Ovary (tissue), 9 donors: ENCODE results near the gene HIPK1. TPM values are rescaled to one million over a fixed set of nuclear protein-coding genes. Genes with fewer than 3 reads are reported as not detected.
"Not testable (repeated sequence)": the region's sequence is repeated elsewhere in the genome, so short reads cannot be mapped to it uniquely, and the experiment has no call there.

Experiments used
- DNase-seq, 5 donors: peaks; one replicate each; pipeline ENCODE4 v3.0.0-alpha.2; 2019 to 2020
- H3K27ac ChIP-seq, 2 donors: fragments of 200-600 bp; one replicate each; pipeline versions ENCODE4 v1.5.1 to v1.8.0; 2019 to 2022
- H3K27me3 ChIP-seq: fragments of 200-600 bp; one replicate; pipeline ENCODE4 v1.8.0; 2022
- H3K36me3 ChIP-seq: fragments of 200-600 bp; sonication (generic); one replicate; pipeline ENCODE4 v1.5.1; 2019
- H3K4me1 ChIP-seq: one replicate; pipeline ENCODE4 v1.8.1; 2013; ENCODE audit warnings: mild to moderate bottlenecking, moderate library complexity; ENCODE audit not compliant: insufficient read depth
- H3K4me3 ChIP-seq: fragments of 200-600 bp; sonication (generic); one replicate; pipeline ENCODE4 v1.5.1; 2017
- H3K9me3 ChIP-seq, 2 donors: fragments of 200-600 bp in 1 of 2; sonication (generic) in 1 of 2; one replicate each; pipeline versions ENCODE4 v1.5.1 to v1.8.1; 2013 to 2019; ENCODE audit warnings: mild to moderate bottlenecking in 1 of 2, moderate library complexity in 1 of 2
- EP300 ChIP-seq: sonication (generic); formaldehyde crosslinking; IDR thresholded peaks from one replicate; pipeline ENCODE4 v1.6.1; 2017; ENCODE audit warnings: antibody characterized with exemption
- POLR2A ChIP-seq: fragments of 450-650 bp; IDR thresholded peaks from one replicate; pipeline ENCODE4 v1.6.1; 2017; ENCODE audit warnings: antibody characterized with exemption, mild to moderate bottlenecking, moderate library complexity
- WGBS, 3 donors: extraction: QIAGEN DNeasy Blood & Tissue Kit in 1 of 3; methylation state at CpG; one replicate each; pipeline versions ENCODE4 v1.1.5 to v1.1.7; 2013 to 2017; 5-methylcytosine and 5-hydroxymethylcytosine counted together
- intact Hi-C, 4 donors: fragments of 100-400 bp; cut with DNase I; formaldehyde crosslinking; loops; one replicate each; pipeline versions ENCODE4 v1.11.0 to v1.15.1; 2022 to 2023
- polyA plus RNA-seq, 2 donors: library from polyadenylated mRNA; stranded (reverse); fragments of 200-250 nt in 1 of 2; fragments of 350-450 nt in 1 of 2; fragmentation: Illumina TruSeq in 1 of 2; extraction: RNeasy Lipid Tissue Mini Kit (QIAGEN cat#74804) in 1 of 2; gene quantifications; one replicate each; pipeline ENCODE4 v1.2.3, GENCODE V29; 2013 to 2014
- total RNA-seq, 7 donors: library from RNA; depleted of rRNA in 2 of 7; stranded (reverse); fragments of >200 nt in 2 of 7; fragmentation: NEBNext Ultra II Directional in 3 of 7; extraction: Animal tissue kit (Norgen Biotek cat#: 25700) in 3 of 7; gene quantifications; one replicate each; pipeline versions ENCODE4 v1.1.0 to v1.2.4, GENCODE V29; 2016 to 2023
- TF ChIP-seq, protein P1 (sequence below), 3 donors: fragments of 450-650 bp in 2 of 3; fragments of 200-600 bp in 1 of 3; IDR thresholded peaks; one replicate each; pipeline versions ENCODE4 v1.5.1 to v1.8.0; 2016 to 2022; ENCODE audit warnings: antibody characterized with exemption in 3 of 3, mild to moderate bottlenecking in 1 of 3
- donor health status: DM: no; HTN: no; CAD: no; lungs with moderate emphysema.
- donor health status: DM: no; HTN: no; CAD: no.
- donor health status: Bipolar disorder and iron deficiency.
- donor health status: DM: yes; HTN: yes; CAD: no.
- donor health status: DM: no; HTN: no; CAD: no.
- donor health status: DM: yes; HTN: yes; CAD: no.

The HIPK1 gene
- total and polyA plus RNA-seq, 9 donors, result 17.5 to 77.0 (median 61.7) TPM

DNA sequence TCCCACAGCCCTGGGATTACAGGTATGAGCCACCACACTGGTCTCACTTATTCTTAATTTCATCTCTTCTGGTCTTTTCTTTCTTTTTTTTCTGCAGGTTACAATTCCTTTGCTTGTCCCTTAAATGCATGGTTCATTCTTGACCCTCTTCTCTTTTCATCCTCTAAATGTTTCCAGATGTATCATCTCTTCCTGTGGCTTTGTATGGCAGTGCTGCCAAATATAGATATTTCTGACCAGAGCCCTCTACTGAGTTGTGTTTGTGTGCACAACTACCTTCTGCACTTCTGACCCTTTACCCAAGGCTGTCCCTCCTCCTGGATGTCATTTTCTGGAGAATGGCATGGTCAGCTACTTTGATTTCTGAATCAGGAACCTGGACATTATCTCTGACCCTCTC lies 82.7 kb downstream of the HIPK1 start:
- no peaks in the 10 kb centered on the region for H3K36me3 ChIP-seq
- H3K27me3 ChIP-seq, result no peaks in the 10 kb centered on the region
- H3K4me1 ChIP-seq, result no peaks in the 10 kb centered on the region
- H3K4me3 ChIP-seq, result no peak overlapping the region
- no peaks in the 10 kb centered on the region for H3K9me3 ChIP-seq
- H3K27ac ChIP-seq, result no peak overlapping the region
- no peak for DNase-seq
- TF ChIP-seq POLR2A, result no peak
- no peak for TF ChIP-seq EP300
- TF ChIP-seq, protein P1, sequence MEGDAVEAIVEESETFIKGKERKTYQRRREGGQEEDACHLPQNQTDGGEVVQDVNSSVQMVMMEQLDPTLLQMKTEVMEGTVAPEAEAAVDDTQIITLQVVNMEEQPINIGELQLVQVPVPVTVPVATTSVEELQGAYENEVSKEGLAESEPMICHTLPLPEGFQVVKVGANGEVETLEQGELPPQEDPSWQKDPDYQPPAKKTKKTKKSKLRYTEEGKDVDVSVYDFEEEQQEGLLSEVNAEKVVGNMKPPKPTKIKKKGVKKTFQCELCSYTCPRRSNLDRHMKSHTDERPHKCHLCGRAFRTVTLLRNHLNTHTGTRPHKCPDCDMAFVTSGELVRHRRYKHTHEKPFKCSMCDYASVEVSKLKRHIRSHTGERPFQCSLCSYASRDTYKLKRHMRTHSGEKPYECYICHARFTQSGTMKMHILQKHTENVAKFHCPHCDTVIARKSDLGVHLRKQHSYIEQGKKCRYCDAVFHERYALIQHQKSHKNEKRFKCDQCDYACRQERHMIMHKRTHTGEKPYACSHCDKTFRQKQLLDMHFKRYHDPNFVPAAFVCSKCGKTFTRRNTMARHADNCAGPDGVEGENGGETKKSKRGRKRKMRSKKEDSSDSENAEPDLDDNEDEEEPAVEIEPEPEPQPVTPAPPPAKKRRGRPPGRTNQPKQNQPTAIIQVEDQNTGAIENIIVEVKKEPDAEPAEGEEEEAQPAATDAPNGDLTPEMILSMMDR (IDR thresholded peaks at IDR 0.05), result no peak
- intact Hi-C loops, result no loop called here

DNA sequence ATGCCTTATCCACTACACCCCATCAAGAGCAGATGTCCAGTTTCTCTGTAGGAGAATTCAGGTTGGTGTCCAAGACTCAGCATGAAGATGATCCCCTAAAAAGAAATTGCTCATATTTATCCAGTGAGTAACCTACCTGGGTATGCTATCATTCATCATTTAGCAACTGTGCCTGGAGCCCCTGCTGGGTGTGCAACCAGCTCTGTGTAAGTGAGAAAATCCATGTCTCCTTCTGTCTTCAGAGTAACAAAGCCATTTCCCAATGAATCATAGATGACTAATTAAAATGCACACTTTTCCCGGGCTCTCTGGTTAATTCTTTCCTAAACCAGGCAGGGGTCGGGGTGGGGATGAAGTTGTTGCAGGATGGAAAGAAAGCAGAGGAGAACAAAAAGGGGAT lies 86.0 kb downstream of the HIPK1 start:
- no peaks in the 10 kb centered on the region for H3K27me3 ChIP-seq
- H3K27ac ChIP-seq, result no peak overlapping the region
- no peak for DNase-seq
- intact Hi-C loops, result no loop called here
- TF ChIP-seq EP300 (no peak), POLR2A (no peak)
- TF ChIP-seq, protein P1 (IDR thresholded peaks at IDR 0.05), result no peak
- no peaks in the 10 kb centered on the region for H3K36me3 ChIP-seq
- H3K4me1 ChIP-seq, result no peaks in the 10 kb centered on the region
- no peak overlapping the region for H3K4me3 ChIP-seq
- 61 to 79% (median 71%) methylated on average over 2 of the region's 2 CpGs for WGBS, 3 donors
- no peaks in the 10 kb centered on the region for H3K9me3 ChIP-seq

DNA sequence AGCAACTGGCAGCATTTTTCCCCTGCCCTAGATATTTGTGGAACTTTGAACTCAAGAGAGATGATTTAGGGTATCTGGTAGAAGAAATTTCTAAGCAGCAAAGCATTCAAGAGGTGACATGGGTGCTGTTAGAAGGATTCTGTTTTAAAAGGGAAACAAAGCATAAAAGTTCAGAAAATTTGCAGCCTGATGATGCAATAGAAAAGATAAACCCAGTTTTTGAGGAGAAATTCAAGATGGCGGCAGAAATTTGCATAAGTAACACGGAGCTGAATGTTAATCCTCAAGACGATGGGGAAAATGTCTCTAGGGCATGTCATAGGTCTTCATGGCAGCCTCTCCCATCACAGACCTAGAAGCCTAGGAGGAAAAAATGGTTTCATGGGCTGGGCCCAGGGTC lies 90.6 kb downstream of the HIPK1 start:
- H3K27ac ChIP-seq, H3K4me3 ChIP-seq, H3K27me3 ChIP-seq, H3K4me1 ChIP-seq, H3K36me3 ChIP-seq, DNase-seq, intact Hi-C loops, H3K9me3 ChIP-seq: not testable (repeated sequence)
- 90 to 94% (median 93%) methylated on average over 3 of the region's 3 CpGs for WGBS, 3 donors

DNA sequence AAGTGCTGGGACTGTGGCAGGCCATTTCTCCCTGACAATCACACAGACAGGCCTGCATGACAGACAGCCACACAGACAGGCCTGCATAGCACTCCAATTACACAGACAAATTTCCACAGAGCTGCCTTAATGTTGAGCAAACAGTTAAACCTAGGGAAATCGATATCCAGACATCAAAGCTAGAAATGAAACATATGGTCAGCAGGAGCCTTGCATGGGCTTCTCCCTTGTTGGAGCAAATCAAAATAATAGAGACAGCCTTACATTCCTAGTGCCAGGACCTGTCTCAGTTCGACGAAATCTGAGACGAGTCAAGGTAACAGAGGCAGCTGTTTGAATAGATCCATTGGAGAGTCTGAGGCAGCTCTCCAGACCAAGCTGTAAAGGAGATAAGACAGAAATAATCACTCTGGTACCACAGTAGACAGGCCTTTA lies 92.6 kb downstream of the HIPK1 start:
- Histone ChIP-seq H3K27ac (no peak overlapping the region), H3K4me3 (no peak overlapping the region), H3K27me3 (no peaks in the 10 kb centered on the region), H3K36me3 (no peaks in the 10 kb centered on the region), H3K9me3 (no peaks in the 10 kb centered on the region), H3K4me1 (peaks cover 3% of the 10 kb centered on the region)
- TF ChIP-seq POLR2A, result no peak
- TF ChIP-seq EP300, result no peak
- TF ChIP-seq, protein P1 (IDR thresholded peaks at IDR 0.05), result no peak
- DNase-seq, result no peak
- intact Hi-C loops, result no loop called here
- WGBS, 3 donors, result 12 to 22% (median 14%) methylated on average over 4 of the region's 4 CpGs

DNA sequence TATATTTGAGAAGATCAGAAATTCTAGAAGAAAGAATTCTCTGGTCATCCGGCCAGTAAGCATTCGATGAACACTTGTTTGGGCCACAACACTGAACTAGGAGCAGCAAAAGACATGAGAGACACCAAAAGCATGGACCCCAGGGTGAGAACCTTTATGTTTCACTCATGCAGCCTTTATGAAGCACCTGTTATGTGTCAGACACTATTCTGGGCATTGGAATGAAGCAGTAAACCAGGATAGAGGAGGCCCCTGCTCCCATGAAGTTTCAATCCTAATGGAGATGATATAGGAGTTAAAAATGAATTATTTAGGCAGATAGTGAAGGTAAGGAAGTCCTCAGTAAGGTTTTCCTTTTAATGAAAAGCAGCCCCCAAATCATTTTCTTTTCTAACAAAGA lies 93.8 kb downstream of the HIPK1 start:
- no peaks in the 10 kb centered on the region for H3K9me3 ChIP-seq
- H3K4me1 ChIP-seq, result peaks cover 3% of the 10 kb centered on the region
- WGBS, 3 donors, result 77 to 82% (median 78%) methylated on average over 2 of the region's 2 CpGs
- H3K27me3 ChIP-seq, result no peaks in the 10 kb centered on the region
- H3K36me3 ChIP-seq, result no peaks in the 10 kb centered on the region
- intact Hi-C loops, result no loop called here
- TF ChIP-seq POLR2A (no peak), EP300 (no peak)
- TF ChIP-seq, protein P1 (IDR thresholded peaks at IDR 0.05), result no peak
- no peak for DNase-seq
- no peak overlapping the region for H3K27ac ChIP-seq
- no peak overlapping the region for H3K4me3 ChIP-seq
